Astrocyte of the spinal cord (primary cell): ENCODE results near the gene KAT5.
"Not testable (repeated sequence)": the region's sequence is repeated elsewhere in the genome, so short reads cannot be mapped to it uniquely, and the experiment has no call there.

Experiments
- DNase-seq: peaks from one replicate; pipeline ENCODE4 v3.0.0; 2011; ENCODE audit warnings: low read depth, low spot score
- H3K4me3 ChIP-seq: 2 replicates; pipeline ENCODE4 v1.5.1; 2011; ENCODE audit warnings: low read depth, mild to moderate bottlenecking, low read length, moderate library complexity
- in situ Hi-C: cut with HindIII; loops from 2 replicates; pipeline ENCODE4 v1.10.0; 2017; ENCODE audit warnings: low sequenced_read_pairs
- TF ChIP-seq, protein P1 (sequence below): IDR thresholded peaks from 2 replicates; pipeline ENCODE4 v1.5.1; 2012; ENCODE audit warnings: low read depth, mild to moderate bottlenecking, low read length, inconsistent platforms

Gene KAT5

DNA sequence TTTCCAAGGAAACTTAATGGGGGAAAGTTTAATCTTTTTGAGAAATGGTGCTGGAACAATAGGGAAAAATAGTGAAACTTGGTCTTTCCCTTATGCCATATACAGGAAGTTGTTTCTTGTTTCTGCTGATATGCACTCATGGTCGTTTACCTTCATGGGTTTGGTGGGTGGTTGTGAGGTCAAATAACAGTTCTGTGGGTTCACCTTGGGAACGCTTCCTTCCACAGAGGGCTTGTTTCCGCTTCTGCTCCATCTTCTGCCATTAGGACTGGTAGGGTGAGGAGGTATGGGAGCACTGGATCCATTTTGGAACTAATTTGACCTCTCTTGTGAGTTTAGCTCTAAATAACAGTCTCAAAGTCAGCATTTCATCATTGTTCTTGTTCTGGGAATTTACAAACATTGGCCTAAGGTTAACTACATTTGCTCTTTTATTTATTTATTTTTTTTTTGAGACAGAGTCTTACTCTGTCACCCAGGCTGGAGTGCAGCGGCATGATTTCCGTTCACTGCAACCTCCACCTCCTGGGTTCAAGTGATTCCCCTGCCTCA, 31.8 kb upstream of the KAT5 start:
- no peak overlapping the region for H3K4me3 ChIP-seq
- TF ChIP-seq, protein P1, sequence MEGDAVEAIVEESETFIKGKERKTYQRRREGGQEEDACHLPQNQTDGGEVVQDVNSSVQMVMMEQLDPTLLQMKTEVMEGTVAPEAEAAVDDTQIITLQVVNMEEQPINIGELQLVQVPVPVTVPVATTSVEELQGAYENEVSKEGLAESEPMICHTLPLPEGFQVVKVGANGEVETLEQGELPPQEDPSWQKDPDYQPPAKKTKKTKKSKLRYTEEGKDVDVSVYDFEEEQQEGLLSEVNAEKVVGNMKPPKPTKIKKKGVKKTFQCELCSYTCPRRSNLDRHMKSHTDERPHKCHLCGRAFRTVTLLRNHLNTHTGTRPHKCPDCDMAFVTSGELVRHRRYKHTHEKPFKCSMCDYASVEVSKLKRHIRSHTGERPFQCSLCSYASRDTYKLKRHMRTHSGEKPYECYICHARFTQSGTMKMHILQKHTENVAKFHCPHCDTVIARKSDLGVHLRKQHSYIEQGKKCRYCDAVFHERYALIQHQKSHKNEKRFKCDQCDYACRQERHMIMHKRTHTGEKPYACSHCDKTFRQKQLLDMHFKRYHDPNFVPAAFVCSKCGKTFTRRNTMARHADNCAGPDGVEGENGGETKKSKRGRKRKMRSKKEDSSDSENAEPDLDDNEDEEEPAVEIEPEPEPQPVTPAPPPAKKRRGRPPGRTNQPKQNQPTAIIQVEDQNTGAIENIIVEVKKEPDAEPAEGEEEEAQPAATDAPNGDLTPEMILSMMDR, result no peak
- in situ Hi-C loops, result no loop called here
- no peak for DNase-seq

DNA sequence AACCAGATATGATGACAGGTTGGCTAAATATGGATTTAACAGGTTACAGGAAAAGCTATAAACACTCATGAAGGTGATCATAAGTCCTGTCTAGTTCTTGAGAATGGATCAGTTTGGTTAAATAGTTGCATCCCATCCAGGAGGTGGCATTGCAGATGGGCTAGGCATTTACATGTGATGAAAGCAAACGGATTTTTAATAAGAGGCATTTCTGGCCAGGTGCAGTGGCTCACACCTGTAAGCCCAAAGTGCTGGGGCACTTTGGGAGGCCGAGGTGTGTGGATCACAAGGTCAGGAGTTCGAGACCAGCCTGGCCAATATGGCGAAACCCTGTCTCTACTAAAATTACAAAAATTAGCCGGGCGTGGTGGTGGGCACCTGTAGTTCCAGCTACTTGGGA, 28.6 kb upstream of the KAT5 start:
- H3K4me3 ChIP-seq, DNase-seq, in situ Hi-C loops: not testable (repeated sequence)

DNA sequence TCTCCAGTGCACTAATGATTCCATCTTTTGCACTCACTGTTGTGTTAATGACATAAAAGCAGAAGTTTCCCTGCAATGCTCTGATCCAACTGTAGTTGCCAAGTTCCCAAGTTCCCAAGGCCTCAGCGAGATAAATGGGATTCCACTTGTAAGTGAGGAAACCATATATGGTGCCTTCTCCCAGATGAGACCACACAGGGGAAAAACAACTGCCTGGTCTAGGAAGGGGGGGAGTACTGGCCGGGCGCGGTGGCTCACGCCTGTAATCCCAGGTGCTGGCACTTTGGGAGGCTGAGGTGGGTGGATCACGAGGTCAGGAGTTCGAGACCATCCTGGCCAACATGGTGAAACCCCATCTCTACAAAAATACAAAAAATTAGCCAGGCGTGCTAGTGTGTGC, 26.1 kb upstream of the KAT5 start:
- DNase-seq, result no peak
- H3K4me3 ChIP-seq, result no peak overlapping the region
- in situ Hi-C loops, result no loop called here
- TF ChIP-seq, protein P1, result no peak

DNA sequence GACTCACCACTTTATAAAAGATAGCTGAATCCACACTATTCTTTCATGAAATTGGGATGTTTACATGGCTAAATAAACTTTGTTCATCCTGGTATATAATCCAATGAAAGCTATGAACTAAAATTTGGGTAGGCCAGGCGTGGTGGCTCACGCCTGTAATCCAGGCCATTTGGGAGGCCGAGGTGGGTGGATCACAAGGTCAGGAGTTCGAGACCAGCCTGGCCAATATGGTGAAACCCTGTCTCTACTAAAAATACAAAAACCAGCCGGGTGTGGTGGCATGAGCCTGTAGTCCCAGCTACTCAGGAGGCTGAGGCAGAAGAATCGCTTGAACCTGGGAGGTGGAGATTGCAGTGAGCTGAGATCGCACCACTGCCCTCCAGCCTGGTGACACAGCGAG, 20.2 kb upstream of the KAT5 start:
- in situ Hi-C loops, DNase-seq, H3K4me3 ChIP-seq: not testable (repeated sequence)

DNA sequence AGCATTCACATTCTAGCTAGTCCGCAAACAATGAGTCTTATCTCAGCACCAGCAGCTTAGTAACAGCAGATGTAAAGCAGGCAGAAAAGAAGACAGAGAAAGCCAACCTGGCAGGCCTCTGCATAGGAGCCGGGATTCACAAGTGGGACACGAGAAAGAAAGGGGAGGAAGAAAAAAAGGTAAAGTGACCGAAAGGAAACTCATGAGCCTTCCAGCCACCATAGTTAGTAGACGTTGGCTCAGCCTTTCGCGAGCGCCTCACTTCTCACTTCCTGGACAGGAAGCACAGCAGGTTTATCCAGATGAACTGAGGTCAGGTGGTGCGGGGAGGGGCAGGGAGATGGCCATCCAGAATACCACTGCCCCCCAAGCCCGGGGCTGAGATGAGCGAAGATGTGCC, 19.7 kb upstream of the KAT5 start:
- TF ChIP-seq, protein P1, result no peak
- H3K4me3 ChIP-seq, result no peak overlapping the region
- no peak for DNase-seq
- in situ Hi-C loops, result no loop called here

DNA sequence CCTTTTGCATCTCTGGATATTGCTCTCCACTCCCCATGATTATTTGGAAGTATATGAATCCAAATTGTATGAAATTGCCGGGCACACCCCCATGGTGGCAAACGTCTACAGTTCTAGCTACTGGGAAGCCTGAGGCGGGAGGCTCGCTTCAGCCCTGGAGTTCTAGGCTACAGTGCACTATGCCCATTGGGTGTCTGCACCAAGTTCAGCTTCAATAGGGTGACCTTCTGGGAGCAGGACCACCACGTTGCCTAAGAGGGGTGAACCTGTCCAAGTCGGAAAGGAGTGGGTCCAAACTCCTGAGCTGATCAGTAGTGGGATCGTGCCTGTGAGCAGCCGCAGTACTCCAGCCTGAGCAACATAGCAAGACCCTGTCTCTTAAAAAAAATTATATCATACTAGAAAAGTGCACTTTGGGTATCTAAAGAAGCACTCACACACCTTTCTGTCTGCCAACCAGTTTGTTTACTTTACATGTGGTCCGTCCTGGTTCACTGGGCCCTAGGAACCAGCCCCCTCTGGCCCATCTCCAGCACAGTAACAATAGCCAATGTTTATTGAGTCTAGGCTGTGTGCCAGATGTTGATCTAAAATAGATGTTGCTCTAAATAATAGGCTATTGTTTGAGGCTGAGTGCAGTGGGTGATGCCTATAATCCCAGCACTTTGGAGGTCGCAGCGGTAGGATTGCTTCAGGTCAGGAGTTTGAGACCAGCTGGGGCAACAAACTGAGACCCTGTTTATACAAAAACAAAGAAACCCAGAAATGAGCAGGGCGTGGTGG, 16.4 kb upstream of the KAT5 start:
- TF ChIP-seq, protein P1, result no peak
- H3K4me3 ChIP-seq, result no peak overlapping the region
- in situ Hi-C loops, result no loop called here
- DNase-seq, result no peak

DNA sequence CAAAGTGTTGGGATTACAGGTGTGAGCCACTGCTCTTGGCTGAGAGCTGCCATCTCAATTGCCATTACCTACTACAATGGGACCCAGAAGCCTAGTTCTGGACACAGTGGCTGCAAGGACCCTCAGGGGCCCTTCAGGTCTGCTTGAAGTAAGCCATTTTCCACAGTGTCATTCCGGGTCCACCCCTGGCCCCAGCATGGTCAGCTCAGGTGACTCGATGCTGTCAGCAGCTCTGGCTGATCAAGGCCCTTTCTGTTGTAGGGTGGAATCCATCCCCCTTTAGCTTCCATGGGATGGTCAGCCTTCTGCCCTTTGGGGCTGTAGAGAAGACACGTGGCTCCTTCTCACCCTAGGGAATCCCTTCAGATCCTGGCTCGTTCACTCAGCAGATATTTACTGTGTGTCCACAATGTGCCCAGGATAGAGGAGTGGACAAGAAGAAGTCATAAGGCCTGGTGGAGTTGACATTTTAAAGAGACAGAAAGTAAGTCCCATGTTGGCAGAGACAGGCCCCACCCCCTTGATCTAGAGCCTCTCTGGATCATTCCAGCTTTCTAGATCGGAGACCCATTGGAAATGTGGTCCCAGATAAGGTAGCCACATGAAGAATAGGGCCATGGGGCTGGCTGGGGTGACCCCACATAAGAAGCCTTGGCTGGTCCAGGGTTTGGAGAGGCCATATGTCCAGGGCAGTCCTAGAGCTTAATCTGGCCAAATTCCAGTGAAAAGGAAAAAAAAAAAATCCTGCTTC, 15.1 kb upstream of the KAT5 start:
- TF ChIP-seq, protein P1, result no peak
- in situ Hi-C loops, result no loop called here
- no peak overlapping the region for H3K4me3 ChIP-seq
- DNase-seq, result no peak
